ENCODE data around the gene CAPN10.
A peak's percentile ranks its signal among the peaks of the same experiment; 100 is the strongest.
"Not testable (repeated sequence)": the region's sequence is repeated elsewhere in the genome, so short reads cannot be mapped to it uniquely, and the experiment has no call there.

Gene CAPN10

GRCh38 chr2:240602266-240603050 lies 15.9 kb downstream of the CAPN10 start:
- DNase-seq (ENCODE audit: low spot score) (no peak), FAIRE-seq (no peak)

GRCh38 chr2:240603081-240603835 lies 16.7 kb downstream of the CAPN10 start:
- DNase-seq (ENCODE audit: low spot score) (no peak), FAIRE-seq (no peak)

DNA sequence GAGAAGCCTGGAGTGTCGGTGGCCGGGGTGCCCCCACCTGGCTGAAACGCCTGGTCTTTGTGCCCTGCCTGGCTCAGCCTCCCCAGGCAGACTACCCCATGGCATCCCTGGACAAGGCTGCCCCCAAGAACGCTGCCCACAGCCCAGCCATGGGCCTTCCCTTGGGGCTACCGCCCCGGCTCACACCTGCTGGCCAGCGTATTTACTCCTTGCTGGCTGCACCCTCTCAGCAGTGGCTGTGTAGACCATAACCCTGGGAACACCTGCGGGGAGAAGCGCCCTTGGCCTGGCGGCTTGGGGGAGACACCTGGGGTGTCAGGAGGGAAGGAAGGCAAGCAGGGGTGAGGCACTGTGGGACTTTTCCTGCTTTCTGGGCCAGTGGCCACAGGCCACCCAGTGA lies 17.3 kb downstream of the CAPN10 start:
- no peak for FAIRE-seq
- DNase-seq (ENCODE audit: low spot score): no peak

GRCh38 chr2:240604291-240604938 lies 17.9 kb downstream of the CAPN10 start:
- FAIRE-seq: no peak
- peak; percentile 53 for DNase-seq (ENCODE audit: low spot score)

- FAIRE-seq (no peak), DNase-seq (ENCODE audit: low spot score) (no peak)
These were observed 18.6 kb downstream of the CAPN10 start for GRCh38 chr2:240604939-240605716.

DNA sequence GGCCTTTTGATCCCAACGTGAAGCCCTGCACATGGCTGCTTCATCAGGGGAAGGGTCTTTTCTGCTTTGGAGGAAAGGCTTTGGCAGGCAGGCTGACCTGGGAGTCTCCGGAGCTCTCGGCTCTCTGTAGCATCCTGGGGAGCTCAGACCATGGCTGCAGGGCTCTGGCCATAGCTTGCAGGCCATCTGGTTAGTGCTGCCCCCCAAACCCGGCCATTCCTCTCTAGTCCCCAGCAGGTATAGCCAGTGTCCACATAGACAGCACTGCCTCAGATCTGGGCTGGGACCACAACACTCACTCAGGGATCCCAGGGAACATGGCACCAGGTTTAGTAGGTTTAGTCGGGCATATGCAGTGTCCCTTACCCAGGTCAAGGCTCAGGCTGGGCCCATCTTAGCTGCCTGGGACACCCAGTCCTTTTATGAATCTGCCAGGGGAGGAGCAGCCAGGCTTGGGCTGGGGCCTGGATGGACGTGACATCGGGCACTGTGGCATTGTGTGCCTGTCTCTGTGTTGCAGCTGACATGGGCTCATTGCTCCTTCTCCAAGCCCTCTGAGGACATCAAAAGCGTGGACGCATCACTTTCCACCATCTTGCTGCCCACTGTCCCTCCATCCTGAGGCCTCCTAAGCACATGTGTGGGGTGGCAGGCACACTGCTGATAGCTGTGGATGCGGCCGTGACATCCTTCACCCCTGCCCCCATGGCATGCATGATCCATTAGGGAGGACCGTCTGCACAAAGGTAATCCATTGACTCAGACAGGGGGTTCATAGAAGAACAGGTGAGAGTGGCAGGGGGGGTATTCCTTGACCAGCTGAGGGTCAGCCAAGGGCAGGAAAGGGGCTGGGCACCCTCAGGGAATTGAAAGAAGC lies 19.6 kb downstream of the CAPN10 start:
- DNase-seq (ENCODE audit: low spot score): no peak
- peak; percentile 44 for FAIRE-seq

DNA sequence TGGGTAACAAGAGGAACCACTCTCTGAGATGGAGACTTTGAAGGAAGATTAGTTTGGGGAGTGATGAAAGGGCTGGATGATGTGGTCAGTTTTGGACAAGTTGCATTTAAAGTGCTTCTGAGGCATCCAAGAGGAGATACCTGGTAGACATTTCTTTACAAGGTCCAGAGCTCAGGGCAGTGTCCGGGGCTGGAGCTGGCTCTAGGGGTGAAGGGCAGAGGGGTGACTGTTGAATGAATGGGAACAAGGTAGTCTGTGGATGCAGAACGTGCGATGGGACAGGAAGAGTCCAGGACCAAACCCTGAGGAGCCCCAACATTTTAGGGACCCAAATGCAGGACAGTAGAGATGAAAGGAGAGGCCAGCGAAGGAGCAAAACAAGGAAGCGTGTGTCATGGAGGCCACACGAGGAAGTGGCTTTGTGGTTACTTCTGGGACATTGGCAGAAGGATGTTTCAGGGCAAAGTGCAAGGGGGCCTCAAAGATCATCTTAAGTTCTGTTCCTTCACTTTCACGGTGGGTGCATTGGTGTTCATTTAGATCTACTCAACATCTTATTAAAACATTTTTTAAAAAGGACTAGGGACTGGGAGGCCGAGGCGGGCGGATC lies 25.2 kb downstream of the CAPN10 start:
- DNase-seq (ENCODE audit: low spot score) (no peak), FAIRE-seq (no peak)

- no peak for FAIRE-seq
These were observed 27.2 kb downstream of the CAPN10 start for GRCh38 chr2:240613781-240614180.

GRCh38 chr2:240614391-240614790 lies 27.9 kb downstream of the CAPN10 start:
- FAIRE-seq: no peak
- DNase-seq (ENCODE audit: low spot score): no peak

More at GRCh38 chr2:240613781-240614180, 27.2 kb downstream of the CAPN10 start:
- no peak for DNase-seq (ENCODE audit: low spot score)

DNA sequence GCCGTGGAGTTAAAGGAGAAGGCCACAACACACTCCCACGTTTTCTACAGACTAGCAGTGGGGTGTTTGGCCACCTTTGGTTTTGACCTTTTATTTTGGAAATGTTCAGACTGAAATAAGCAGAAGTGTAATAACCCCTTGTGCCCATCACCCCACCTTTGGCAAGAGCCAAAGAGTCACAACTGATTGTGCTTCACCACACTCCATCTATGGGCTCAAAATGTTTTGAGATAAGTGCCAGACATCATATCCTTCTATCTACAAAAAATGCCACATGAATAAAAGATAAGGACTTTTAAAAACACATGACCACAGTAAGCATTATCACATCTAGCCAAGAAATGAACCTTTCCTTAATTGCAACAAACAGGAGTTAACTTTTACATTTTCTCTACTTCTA lies 28.9 kb downstream of the CAPN10 start:
- DNase-seq (ENCODE audit: low spot score) (no peak), FAIRE-seq (no peak)

DNA sequence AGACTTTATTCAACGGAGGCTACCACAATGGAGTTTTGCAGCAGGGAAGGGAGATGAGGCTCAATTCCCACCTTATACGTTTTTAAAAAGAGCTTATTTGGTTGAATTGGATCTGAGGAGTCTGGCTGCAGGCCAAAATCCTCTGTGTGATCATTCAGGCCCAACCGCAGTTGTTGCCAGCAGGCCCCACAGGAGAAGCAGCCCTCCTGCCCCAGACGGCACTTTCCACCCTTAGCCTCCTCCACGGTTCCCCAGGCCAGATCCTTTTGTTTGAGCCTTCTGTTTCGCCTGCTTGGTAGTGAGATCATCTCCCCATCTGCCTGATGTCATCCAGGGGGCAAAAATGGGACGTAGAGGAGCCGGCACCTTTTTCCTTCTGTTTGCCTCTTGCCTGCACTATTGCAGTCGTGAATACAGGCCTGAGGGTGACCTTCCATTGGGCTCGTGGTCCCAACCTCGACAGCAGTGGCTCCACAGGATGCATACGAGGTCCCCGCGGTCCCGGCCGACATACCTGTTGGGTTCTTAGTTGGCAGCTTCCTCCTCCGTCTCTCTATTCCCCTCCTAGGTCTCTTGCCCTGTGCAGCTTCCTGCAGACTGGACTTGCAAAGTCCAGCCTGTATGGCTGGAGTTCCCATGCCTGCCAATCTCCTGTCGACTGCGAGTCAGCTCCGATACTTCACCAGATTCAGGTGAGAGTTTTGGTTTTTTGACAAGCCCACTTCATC lies 29.4 kb downstream of the CAPN10 start:
- DNase-seq (ENCODE audit: low spot score) (no peak), FAIRE-seq (no peak)

DNA sequence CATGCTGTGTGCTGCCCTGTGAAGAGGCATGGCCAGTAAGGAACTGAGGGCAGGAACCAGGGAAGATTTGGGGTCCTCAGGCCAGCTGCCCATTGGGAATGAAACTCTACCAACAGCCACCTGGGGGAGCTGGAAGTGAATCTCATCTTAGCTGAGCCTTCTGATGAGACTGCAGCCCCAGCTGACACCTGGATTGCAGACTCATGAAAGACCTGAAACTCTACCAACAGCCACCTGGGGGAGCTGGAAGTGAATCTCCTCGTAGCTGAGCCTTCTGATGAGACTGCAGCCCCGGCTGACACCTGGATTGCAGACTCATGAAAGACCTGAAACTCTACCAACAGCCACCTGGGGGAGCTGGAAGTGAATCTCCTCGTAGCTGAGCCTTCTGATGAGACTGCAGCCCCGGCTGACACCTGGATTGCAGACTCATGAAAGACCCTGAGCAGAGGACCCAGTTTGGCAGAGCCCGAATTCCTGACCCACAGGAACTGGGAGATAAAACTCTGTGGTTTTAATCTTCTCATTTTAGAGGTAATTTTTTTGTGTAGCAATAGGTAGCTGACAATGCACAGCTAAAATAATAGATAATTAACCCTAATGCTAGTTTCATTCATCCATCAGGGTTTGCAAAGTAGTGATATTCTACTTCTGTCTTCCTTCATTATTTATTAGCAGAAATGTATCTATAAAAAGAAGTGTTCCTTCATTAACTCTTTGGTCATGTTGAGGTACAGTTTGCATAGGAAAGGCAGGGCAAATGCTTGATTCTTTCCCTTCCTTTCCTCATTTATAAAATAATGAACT lies 30.5 kb downstream of the CAPN10 start:
- not testable (repeated sequence) for FAIRE-seq

GRCh38 chr2:240618776-240619175 lies 32.2 kb downstream of the CAPN10 start:
- DNase-seq (ENCODE audit: low spot score): no peak
- FAIRE-seq: no peak

More for the DNA sequence above, 30.5 kb downstream of the CAPN10 start:
- DNase-seq (ENCODE audit: low spot score): not testable (repeated sequence)

DNA sequence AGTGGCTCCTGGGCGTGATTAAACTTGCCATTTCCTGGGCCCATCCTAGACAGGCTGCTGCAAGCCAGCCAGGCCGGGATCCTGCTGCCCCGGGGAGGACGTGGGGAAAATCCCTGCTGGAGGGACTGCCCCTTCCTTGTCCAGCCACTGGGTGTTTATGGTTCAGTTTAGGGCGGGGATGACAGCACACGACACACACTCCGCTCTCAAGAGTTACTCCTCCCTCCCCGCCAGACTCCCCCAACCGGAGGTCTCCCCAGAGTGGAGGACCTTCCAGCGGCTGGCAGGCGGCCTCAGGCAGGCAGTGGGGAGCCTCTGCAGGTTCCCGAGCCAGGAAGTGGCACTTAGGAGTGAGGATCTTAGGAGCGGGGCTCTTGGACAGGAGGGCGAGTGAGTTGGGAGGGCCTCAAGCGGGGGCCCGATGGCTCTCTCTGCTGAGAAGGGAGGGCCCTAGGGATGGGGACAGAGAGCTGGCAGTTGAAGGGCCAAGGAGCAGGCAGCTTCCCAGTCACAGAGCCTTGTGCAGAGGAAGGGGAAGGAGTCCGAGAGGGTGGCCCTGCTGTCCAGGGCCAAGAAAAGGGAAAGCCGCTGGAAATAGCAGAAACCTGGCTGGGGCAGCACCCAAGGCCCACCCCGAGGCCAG lies 33.1 kb downstream of the CAPN10 start:
- DNase-seq (ENCODE audit: low spot score) (no peak), FAIRE-seq (no peak)

DNA sequence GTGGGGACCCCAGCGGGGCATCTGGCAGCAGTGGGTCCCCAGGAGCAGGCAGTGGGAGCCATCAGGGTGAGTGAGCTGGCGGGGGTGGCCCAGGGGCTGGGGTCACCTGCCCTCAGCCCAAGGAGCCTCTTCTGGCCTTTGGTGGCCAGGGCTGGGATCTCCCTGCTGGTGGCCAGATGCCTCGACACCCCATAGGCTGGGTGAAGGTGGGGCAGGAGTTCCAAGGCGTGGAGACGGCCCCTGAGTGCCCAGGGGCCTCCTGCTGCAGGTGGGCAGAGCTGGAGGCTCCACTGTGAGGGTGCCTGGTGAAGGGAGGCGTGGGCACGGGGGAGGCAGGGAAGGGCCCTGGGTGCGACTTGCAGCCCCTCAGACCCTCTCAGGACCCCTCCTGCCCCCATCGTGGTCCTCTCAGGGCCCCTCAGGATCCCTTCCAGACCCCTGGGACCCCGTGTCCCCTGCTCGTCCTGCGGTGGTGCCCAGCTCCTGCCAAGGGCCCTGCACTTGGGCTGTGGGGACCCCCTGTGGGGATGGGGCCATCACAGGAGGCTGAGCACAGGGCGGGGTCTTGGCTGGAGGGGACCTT lies 33.7 kb downstream of the CAPN10 start:
- DNase-seq (ENCODE audit: low spot score) (no peak), FAIRE-seq (no peak)

DNA sequence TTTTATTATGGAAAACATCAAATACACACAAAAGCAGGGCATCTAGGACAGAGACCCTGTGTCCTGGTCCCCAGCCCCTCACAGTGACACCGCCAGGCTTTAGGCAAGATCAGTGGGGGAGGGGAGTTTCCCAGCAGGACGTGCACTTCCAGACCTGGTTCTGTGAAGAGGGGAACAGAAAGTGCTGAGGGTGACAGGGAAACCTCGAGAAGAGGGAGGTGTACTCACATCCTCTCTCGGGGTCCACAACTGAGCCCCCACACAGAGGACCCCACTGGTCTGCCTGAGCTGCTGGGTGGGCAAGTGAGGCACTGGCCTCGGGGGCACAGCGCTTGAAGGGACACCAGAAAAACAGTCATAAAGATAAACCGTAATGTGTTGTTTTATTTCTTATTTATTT lies 34.3 kb downstream of the CAPN10 start:
- DNase-seq (ENCODE audit: low spot score) (no peak), FAIRE-seq (no peak)

DNA sequence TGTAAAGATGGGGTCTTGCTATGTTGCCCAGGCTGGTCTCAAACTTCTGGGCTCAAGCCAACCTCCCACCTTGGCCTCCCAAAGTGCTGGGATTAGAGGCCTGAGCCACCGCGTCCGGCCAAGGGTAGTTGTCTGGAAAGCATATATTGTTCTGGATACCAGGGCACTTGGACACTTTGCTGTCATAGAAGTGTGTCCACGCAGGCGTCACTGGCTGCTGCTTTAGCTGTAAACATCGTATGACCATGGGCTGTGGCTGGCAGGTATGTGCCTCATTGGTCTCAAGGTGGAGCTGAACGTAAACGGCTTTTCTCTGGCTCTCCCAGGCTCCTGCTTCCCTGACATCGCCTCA lies 35.5 kb downstream of the CAPN10 start:
- no peak for FAIRE-seq
- DNase-seq (ENCODE audit: low spot score): no peak

All from urothelium cell line (cell line).